Adrenal gland (tissue), 5 donors: ENCODE results near the gene CCSER1.

Source experiments
- POLR2A ChIP-seq, 2 donors: fragments of 450-650 bp; IDR thresholded peaks; one replicate each; pipeline ENCODE4 v1.6.1; 2017; ENCODE audit warnings: antibody characterized with exemption in 2 of 2, mild to moderate bottlenecking in 2 of 2, moderate library complexity in 1 of 2
- TF ChIP-seq, protein P1 (sequence below), 6 experiments: fragments of 450-650 bp in 4 of 6; fragments of 200-600 bp in 2 of 6; sonication (generic) in 1 of 6; IDR thresholded peaks; 1 replicate in 5 of 6; 2 replicates in 1 of 6; pipeline versions ENCODE4 v1.5.1 to v1.8.0; 2016 to 2021; ENCODE audit warnings: antibody characterized with exemption in 6 of 6, mild to moderate bottlenecking in 2 of 6, moderate library complexity in 1 of 6
- donor health status: DM: no; HTN: no; CAD: no.

DNA sequence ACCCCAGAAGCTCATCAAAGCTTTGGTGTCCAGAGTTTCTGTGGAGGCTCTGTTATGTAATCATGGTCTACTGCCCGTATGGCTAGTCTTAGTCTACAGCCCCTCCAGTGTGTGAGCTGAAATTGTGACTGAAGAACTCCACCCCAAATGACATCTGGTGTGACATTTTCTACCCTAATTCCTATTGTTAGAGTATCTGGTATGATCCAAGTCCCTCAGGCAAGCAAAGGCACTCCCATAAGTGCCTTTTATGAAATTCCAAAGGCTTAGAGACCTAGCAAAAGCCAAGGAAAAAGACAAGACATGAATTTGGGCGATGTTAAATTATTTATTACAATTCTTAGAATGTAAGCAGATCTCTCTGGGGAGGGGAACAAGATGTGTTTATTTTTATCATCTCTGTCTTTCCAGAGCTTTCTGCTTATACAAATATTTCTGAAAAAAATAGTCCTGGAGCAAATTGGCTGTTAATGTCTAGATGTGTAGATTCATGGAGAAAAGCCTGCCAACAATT, 417.4 kb downstream of the CCSER1 start:
- no peak for TF ChIP-seq POLR2A (IDR thresholded peaks at IDR 0.05)
- TF ChIP-seq, protein P1, sequence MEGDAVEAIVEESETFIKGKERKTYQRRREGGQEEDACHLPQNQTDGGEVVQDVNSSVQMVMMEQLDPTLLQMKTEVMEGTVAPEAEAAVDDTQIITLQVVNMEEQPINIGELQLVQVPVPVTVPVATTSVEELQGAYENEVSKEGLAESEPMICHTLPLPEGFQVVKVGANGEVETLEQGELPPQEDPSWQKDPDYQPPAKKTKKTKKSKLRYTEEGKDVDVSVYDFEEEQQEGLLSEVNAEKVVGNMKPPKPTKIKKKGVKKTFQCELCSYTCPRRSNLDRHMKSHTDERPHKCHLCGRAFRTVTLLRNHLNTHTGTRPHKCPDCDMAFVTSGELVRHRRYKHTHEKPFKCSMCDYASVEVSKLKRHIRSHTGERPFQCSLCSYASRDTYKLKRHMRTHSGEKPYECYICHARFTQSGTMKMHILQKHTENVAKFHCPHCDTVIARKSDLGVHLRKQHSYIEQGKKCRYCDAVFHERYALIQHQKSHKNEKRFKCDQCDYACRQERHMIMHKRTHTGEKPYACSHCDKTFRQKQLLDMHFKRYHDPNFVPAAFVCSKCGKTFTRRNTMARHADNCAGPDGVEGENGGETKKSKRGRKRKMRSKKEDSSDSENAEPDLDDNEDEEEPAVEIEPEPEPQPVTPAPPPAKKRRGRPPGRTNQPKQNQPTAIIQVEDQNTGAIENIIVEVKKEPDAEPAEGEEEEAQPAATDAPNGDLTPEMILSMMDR (IDR thresholded peaks at IDR 0.05) = no peak
